HG02763 (cell line): Measurements from ENCODE around the gene MRGPRD.

ENCODE experiments used
- ATAC-seq: cut with Tn5 transposase; IDR thresholded peaks from one replicate; pipeline ENCODE4 v1.9.1; 2021; ENCODE audit warnings: mild to moderate bottlenecking, moderate library complexity; ENCODE audit not compliant: unreplicated experiment

The MRGPRD gene

DNA sequence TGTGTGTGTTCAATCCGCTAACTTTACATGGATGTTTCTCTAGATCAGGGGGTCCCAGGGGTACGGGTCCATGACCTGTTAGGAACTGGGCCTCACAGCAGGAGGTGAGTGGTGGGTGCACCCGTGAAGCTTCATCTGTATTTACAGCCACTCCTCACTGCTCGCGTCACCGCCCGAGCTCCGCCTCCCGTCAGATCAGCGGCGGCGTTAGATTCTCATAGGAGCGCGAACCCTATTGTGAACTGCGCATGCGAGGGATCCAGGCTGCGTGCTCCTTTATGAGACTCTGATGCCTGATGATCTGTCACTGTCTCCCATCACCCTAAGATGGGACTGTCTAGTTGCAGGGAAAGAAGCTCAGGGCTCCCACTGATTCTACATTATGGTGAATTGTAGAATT is 31.9 kb downstream of the MRGPRD start:
- no peak for ATAC-seq

DNA sequence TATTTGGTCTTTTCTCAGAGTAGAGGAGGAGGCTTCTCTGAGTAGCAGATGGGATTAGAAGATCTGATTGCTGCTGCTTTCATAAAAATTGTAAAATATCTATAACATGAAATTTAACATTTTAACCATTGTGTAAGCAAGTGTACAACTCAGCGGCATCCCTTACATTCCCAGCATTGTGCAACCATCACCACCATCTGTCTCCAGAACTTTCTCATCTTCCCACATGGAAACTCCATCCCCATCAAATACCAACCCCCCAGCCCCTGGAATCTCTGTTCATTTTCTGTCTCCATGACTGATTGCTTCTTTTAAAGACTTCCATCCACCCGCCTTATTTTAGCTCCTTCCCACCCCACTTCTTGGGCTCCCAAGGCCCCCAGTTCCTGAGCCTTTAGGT is 32.3 kb downstream of the MRGPRD start:
- no peak for ATAC-seq

GRCh38 chr11:68947151-68947550 is 33.6 kb downstream of the MRGPRD start:
- no peak for ATAC-seq

DNA sequence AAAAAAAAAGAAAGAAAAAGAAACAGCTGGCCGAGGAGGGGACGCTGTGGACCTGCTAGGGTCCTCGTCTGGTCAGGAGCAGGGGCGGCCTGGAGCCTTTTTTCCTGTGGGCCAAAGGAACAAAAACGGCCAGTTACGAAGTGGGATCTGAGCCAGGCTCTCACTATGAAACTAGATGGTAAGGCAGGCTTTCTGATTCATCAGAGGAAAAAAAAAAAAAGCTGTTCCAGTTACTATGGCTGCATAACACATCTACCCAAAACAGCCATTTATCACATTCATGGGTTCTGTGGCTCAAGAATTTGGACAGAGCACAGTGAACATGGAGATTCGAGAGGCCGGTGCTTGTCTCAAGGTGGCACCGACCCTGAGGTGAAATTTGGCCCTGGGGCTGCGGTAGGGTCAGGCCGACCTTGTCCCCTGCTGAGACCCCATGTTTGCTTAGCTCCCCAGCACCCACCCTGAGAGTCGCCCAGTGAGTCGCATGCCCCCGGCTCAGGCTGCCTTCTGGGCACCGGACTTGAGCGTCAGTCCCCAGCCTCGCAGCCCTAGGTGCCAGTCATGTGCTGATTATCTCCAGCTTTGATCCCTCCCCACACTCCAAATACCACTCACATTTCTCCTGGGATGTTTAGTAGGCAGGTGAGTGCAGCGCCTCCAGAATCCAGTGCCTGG is 34.2 kb downstream of the MRGPRD start:
- ATAC-seq = no peak

DNA sequence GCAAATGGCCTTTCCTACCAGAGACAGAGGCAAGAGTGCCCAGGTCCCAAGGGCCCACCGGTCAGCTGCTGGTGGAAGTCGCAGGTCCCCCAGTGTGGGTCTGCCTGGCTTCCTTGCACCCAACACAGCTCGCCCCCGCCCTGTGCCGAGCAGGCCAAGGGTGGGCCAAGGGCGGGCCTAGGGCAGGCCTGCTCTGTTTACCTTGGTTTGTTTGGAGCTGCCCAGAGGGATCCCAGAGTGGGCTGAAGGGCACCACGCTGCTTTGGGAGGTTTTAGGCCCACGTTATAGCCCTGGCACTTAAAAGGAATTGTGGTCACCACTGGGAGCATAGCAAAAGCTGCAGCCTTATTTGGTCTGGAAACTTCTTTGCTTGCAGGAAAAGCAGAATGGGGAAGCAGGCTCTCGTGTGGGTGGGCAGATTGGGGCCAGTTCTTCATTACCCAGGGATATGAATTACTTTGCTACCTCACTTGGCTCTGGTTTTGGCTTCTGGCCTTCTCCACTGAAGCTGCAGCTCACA is 38.0 kb downstream of the MRGPRD start:
- no peak for ATAC-seq

- no peak for ATAC-seq
These were observed 38.6 kb downstream of the MRGPRD start for GRCh38 chr11:68942095-68942620.

- no peak for ATAC-seq
These were observed 39.3 kb downstream of the MRGPRD start for GRCh38 chr11:68941324-68942094.

- ATAC-seq = no peak
These were observed 40.0 kb downstream of the MRGPRD start for GRCh38 chr11:68940651-68941323.

DNA sequence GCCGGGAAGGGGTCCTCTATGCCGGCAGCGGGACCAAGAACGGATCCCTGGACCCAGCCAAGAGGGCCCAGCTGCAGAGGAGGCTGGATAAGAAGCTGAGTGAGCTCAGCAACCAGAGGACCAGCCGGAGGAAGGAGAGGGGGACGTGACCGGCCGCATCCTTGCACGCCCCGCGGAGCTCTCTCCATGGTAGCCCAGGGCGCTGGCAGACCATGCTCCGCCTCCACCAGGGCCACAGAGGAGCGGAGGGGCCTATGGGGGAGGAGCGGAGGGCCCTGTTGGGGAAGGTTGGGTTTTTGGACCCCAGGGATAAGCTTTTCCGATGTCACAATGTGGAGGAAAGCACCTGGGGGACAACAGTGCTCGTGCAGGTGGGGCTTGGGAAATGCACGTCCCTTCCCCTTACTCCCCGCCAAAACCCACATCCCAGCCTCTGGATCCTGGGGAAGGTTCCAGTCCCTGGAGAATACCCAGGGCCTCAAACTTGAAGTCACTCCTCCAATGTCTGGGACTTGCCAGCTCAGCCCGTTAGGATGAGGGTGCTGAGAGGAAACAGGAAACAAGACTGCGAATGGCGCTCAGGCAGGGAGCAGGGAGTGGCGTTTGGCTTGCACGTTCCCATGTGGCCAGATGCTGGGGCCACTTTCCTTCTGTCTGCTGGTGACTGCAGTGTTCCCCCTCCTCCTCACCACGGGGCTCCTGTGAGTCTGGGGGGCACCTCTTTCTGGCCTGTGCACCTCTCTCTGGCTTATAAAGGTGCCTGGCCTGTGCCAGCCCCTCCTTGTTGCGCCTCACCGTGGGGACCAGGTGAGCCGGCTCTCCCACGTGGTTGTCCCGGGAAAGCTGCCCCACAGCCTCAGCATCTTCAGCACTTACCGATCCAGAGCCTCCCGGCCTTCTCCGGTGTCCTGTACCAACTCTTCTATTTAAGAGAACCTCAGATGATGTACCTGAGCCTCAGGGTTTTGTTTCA is 40.9 kb downstream of the MRGPRD start:
- ATAC-seq = no peak

GRCh38 chr11:68938816-68939582 is 41.8 kb downstream of the MRGPRD start:
- no peak for ATAC-seq

DNA sequence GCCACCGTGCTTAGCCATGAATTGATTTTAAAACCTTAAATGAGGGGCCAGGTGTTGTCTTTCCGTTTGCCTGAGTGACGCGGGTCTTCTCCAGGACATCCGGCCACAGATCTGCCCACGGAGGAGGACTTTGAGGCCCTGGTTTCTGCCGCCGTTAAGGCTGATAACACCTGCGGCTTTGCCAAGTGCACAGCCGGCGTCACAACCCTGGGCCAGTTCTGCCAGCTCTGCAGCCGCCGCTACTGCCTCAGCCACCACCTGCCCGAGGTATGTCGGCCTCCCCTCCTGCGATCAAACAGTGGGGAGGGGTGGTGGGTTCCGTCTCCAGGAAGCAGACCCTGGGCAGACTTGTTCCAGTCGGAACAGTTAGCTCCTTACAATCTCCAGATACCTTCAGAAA is 42.7 kb downstream of the MRGPRD start:
- ATAC-seq = no peak

DNA sequence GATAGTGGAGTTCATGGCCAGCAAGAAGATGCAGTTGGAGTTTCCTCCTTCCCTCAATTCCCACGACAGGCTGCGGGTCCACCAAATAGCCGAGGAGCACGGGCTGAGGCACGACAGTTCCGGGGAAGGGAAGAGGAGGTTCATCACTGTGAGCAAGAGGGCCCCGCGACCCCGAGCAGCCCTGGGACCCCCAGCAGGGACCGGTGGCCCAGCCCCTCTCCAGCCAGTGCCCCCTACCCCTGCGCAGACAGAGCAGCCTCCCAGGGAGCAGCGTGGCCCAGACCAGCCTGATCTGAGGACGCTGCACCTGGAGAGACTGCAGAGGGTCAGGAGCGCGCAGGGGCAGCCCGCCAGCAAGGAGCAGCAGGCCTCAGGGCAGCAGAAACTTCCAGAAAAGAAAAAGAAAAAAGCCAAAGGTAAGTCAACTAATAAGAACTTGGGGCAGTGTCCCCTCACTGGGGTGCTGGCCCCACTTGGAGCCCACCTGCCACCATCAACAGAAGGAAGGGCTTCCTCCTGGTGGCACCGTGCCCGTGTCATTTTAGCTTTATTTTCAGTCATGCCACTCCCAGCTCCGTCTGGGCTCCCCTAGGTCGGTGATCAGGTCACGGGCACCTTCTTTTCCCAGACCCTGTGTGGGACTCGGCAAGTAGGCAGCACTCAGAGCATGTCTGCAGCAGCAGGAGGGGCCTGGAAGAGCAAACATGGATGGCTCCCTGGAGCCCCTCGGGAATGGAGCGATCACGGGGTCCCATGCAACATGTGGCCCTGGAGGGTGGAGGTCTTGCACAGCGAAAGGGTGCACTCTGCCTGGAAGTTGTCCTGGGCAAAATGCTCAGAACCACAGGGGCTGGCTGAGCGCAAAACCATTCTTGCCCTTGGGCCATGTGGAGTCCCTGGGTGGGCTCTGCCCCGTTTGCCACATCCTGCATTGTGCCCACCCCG is 43.8 kb downstream of the MRGPRD start:
- no peak for ATAC-seq

GRCh38 chr11:68936358-68936636 is 44.5 kb downstream of the MRGPRD start:
- ATAC-seq = no peak

DNA sequence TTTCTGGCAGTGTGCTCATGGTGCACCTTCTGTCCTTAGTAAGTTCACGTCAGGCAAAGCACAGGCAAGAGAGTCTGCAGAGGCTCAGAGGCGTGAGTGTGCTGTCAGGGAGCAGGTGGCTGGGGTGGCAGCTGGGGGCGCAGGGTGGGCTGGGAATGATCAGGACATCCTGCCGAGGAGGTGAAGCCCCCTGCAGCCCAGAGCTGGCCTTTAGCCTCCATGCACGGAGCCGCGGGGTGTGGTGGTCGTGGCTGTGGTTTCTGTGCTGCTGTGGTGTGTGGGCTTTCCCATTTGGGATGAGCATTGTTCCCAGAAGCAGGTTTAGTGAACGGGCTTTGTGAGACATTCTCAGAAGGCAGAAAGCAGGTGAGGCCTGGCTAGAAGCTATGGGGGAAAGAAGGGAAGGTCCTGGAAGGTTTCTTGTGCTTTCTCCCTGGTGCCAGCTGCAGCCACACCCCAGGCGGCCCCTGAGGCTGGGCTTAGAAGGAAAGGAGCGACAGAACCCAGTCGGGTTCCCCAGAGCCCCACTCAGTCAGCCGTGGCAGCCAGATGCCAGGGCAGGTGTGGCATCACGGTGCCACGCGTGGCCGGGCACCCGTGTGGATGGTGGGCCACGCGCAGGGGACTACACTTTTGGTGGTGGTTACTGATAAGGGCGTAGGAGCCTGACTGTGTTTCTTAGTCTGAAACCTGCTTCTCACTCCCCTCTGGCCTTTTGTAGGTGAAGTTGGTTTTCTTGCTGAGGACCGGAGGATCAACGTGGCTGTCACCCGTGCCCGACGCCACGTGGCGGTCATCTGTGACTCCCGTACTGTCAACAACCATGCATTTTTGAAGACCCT is 45.0 kb downstream of the MRGPRD start:
- no peak for ATAC-seq

- ATAC-seq = no peak
These were observed 45.7 kb downstream of the MRGPRD start for GRCh38 chr11:68935066-68935465.

GRCh38 chr11:68934666-68935065 is 46.1 kb downstream of the MRGPRD start:
- no peak for ATAC-seq

GRCh38 chr11:68934321-68934645 is 46.5 kb downstream of the MRGPRD start:
- no peak for ATAC-seq
